ENCODE results near the gene TACR3.
"Not testable (repeated sequence)": the region's sequence is repeated elsewhere in the genome, so short reads cannot be mapped to it uniquely, and the experiment has no call there.

GRCh38 chr4:103666764-103667163 lies 53.0 kb downstream of the TACR3 start:
- TF ChIP-seq CTCF, POLR2A (IDR thresholded peaks at IDR 0.05): not testable (repeated sequence)
